Measurements from ENCODE around the gene SORL1-AS1.

DNA sequence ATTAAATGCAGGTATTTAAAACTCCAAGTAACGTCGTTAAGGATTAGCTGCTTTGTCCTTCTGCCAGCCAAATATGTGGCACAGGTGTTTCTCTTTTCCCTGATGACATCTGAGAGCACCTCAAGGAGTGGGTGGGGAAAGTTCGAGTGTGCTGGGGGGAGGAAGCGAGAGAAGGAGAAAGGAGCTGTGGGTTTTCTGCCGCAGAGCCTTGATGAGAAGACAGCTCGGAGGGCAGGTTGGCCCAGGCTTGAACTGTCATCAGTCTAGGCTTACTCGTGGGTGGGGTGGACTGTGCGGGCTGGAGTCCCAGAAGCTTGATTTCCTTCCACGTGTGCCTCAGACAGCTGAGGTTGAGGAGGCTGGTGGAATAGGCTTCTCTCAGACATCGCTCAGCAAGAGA, 15.2 kb upstream of the SORL1-AS1 start:
- TF ChIP-seq, protein P1, sequence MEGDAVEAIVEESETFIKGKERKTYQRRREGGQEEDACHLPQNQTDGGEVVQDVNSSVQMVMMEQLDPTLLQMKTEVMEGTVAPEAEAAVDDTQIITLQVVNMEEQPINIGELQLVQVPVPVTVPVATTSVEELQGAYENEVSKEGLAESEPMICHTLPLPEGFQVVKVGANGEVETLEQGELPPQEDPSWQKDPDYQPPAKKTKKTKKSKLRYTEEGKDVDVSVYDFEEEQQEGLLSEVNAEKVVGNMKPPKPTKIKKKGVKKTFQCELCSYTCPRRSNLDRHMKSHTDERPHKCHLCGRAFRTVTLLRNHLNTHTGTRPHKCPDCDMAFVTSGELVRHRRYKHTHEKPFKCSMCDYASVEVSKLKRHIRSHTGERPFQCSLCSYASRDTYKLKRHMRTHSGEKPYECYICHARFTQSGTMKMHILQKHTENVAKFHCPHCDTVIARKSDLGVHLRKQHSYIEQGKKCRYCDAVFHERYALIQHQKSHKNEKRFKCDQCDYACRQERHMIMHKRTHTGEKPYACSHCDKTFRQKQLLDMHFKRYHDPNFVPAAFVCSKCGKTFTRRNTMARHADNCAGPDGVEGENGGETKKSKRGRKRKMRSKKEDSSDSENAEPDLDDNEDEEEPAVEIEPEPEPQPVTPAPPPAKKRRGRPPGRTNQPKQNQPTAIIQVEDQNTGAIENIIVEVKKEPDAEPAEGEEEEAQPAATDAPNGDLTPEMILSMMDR (IDR thresholded peaks at IDR 0.05), result no peak
- TF ChIP-seq POLR2A (IDR thresholded peaks at IDR 0.05), result peak in 1 of 4 donors; percentile 10
- TF ChIP-seq POLR2AphosphoS5 (IDR thresholded peaks at IDR 0.05), result no peak
- TF ChIP-seq EP300 (IDR thresholded peaks at IDR 0.05), result no peak
